Peyer's patch (tissue), 4 donors: ENCODE measurements around the gene FBH1.
"Not testable (repeated sequence)": the region's sequence is repeated elsewhere in the genome, so short reads cannot be mapped to it uniquely, and the experiment has no call there.

Experiments
- CTCF ChIP-seq, 6 experiments: fragments of 450-650 bp in 4 of 6; fragments of 200-600 bp in 2 of 6; sonication (generic) in 1 of 6; IDR thresholded peaks; one replicate each; pipeline ENCODE4 v1.5.1; 2017 to 2019; ENCODE audit warnings: antibody characterized with exemption in 6 of 6, mild to moderate bottlenecking in 3 of 6, moderate library complexity in 1 of 6
- POLR2A ChIP-seq, 2 donors: fragments of 450-650 bp; IDR thresholded peaks; one replicate each; pipeline ENCODE4 v1.5.1; 2017; ENCODE audit warnings: antibody characterized with exemption in 2 of 2, mild to moderate bottlenecking in 2 of 2, moderate library complexity in 2 of 2

- TF ChIP-seq CTCF, POLR2A (IDR thresholded peaks at IDR 0.05): not testable (repeated sequence)
These were observed 56.4 kb downstream of the FBH1 start for GRCh38 chr10:5946419-5946775.
